PC-9 (cell line): Measurements from ENCODE around the gene PCDHGA1.

Experiments
- CTCF ChIP-seq: fragments of 200-600 bp; sonication (generic); conservative IDR thresholded peaks from 2 replicates; pipeline ENCODE4 v1.6.1; 2017; ENCODE audit warnings: mixed run types, antibody characterized with exemption, mild to moderate bottlenecking, moderate library complexity
- EZH2 ChIP-seq: fragments of 200-600 bp; sonication (generic); IDR thresholded peaks from 2 replicates; pipeline ENCODE4 v1.8.0; 2017; ENCODE audit warnings: antibody characterized with exemption, low read depth

- no peak for TF ChIP-seq EZH2
- no peak for TF ChIP-seq CTCF
Measured at GRCh38 chr5:141516672-141517025, 186.3 kb downstream of the PCDHGA1 start.
